Fibroblast of the aortic adventitia (primary cell): ENCODE data around the gene TAS2R50. TPM values are rescaled to one million over a fixed set of nuclear protein-coding genes. Genes with fewer than 3 reads are reported as not detected.
"Not testable (repeated sequence)": the region's sequence is repeated elsewhere in the genome, so short reads cannot be mapped to it uniquely, and the experiment has no call there.

ENCODE experiments used
- DNase-seq: peaks from one replicate; pipeline ENCODE4 v3.0.0-alpha.2; 2010; ENCODE audit warnings: low read depth
- H3K4me3 ChIP-seq: 2 replicates; pipeline ENCODE4 v1.5.1; 2011; ENCODE audit warnings: low read depth, mild to moderate bottlenecking, control low read depth, low read length, moderate library complexity
- total RNA-seq: library from RNA; depleted of rRNA; stranded (reverse); fragments of >200 nt; gene quantifications from 2 replicates; pipeline ENCODE4 v1.2.3, GENCODE V29; 2012; ENCODE audit warnings: low replicate concordance
- TF ChIP-seq, protein P1 (sequence below): IDR thresholded peaks from 2 replicates; pipeline ENCODE4 v1.5.1; 2011; ENCODE audit warnings: mild to moderate bottlenecking, low read length, control low read depth, inconsistent platforms; ENCODE audit not compliant: insufficient read depth

TAS2R50 gene, protein sequence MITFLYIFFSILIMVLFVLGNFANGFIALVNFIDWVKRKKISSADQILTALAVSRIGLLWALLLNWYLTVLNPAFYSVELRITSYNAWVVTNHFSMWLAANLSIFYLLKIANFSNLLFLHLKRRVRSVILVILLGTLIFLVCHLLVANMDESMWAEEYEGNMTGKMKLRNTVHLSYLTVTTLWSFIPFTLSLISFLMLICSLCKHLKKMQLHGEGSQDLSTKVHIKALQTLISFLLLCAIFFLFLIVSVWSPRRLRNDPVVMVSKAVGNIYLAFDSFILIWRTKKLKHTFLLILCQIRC
- 3.1 and 6.5 TPM in 2 replicates for total RNA-seq

DNA sequence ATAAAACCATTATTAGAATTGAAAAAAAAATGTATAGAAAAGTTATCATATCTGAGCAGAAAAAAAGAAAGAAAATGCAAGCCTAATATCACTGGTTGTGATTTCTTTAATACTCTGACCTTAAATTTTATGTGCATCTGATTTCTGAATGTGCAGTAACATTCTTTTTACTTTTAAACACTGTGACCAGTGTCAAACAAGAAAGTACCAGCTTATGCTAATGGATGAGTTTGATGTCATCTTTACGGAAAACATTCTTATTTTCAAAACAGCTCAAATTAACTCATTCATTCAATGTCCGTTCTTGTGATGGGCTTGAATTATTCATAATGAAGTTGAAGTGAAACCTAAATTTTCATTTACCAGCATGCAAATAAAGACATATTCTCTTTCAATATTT lies at the start of gene TAS2R50:
Gene TAS2R50 (minus strand): TSS at position 101 of the 400 bp plus-strand sequence. CDS start 52 bp downstream, at position 49.
- no peak for DNase-seq
- TF ChIP-seq, protein P1, sequence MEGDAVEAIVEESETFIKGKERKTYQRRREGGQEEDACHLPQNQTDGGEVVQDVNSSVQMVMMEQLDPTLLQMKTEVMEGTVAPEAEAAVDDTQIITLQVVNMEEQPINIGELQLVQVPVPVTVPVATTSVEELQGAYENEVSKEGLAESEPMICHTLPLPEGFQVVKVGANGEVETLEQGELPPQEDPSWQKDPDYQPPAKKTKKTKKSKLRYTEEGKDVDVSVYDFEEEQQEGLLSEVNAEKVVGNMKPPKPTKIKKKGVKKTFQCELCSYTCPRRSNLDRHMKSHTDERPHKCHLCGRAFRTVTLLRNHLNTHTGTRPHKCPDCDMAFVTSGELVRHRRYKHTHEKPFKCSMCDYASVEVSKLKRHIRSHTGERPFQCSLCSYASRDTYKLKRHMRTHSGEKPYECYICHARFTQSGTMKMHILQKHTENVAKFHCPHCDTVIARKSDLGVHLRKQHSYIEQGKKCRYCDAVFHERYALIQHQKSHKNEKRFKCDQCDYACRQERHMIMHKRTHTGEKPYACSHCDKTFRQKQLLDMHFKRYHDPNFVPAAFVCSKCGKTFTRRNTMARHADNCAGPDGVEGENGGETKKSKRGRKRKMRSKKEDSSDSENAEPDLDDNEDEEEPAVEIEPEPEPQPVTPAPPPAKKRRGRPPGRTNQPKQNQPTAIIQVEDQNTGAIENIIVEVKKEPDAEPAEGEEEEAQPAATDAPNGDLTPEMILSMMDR, result no peak

DNA sequence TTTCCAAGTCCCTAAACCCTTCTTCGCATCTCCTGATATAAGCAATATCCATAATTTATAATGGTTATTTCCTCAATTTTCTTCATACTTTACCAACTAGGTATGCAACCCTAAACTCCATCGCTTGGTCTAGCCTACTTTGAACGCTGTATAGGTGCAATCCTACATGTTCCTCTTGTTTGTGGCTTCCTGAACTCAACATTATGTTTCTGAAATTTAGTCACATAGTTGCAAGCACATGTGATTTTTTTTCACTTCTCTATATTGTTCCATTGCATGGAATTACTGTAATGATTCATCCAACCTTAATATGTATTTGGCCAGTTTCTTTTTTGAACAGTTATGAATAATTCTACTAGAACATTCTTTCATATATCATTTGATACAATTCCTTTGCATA lies 47.2 kb upstream of the TAS2R50 start:
- H3K4me3 ChIP-seq, DNase-seq: not testable (repeated sequence)

More for the DNA sequence above, at the start of gene TAS2R50:
- no peak within 1 kb of the TSS for H3K4me3 ChIP-seq

DNA sequence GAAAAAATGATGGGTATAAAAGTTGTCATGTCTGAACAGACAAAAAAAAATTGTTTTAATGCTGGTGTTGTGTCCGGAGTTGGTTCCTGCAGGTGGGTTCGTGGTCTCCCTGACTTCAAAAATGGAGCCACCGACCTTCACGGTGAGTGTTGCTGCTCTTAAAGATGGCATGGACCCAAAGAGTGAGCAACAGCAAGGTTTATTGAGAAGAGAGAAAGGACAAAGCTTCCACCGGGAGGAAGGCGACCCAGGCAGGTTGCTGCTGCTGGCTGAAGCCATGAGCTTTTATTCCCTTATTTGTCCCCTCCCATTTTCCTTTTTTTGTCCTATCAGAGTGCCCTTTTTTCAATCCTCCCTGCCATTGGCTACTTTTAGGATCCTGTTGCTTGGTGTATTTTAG lies 44.6 kb upstream of the TAS2R50 start, which contains the start of gene TAS2R31:
Gene TAS2R31 (minus strand): TSS at position 101 of the 400 bp plus-strand sequence. CDS start 72 bp downstream, at position 29.
- no peak within 1 kb of the TSS for H3K4me3 ChIP-seq
- TF ChIP-seq, protein P1, result no peak
- no peak for DNase-seq

DNA sequence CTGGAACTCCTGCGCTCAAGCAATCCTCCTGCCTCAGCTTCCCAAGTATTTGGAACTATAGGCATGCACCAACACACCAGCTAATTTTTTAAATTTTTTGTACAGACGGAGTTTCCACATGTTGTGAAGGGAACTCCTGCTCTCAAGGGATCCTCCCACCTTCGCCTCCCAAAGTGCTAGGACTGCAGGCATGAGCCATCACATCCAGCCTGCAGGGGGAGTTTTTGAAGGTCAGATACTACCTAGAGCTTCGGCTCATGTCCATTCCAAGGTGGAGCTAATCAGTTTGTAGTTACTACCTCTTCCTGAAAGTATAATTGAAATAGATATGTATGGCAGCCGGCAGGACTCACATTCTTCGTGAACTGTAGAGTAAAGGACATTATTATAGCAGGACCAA lies 39.4 kb upstream of the TAS2R50 start:
- no peak overlapping the region for H3K4me3 ChIP-seq
- TF ChIP-seq, protein P1, result no peak
- DNase-seq, result no peak

DNA sequence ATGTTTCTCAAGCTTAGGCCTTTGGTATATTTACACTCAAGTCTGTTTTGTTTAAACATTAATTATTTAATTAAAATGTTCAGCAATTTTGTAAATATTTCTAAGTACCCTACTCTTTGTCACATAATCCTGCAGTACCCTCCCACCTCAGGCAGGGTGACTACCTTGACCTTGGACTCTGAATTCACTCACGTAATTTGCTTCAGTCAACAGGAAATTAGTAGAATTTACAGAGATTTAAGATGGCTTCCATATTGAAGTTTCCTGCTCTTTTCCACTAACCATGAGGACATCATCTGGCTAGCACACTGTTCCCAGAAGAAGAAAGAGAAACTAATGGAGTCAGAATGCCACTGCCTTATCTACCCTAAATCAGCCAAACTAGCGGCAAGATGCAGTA lies 36.7 kb upstream of the TAS2R50 start:
- H3K4me3 ChIP-seq, result no peak overlapping the region
- TF ChIP-seq, protein P1, result no peak
- no peak for DNase-seq

DNA sequence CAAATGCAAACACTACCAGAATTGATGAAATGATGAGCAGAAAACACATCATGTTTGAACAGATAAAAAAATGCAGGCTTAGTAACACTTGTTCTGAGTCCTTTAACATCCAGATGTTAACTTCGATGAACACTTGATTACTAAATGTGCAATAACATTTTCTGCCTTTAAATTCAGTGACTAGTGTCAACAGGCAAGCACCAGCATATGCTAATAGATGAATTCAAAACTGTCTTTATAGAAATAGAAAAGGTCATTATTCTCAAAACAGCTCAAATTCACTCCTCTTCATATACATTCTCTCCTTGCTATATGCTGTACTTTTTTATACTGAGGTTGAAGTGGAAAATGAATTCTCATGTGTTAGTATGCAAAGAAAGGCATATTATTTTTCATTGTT lies 35.8 kb upstream of the TAS2R50 start, which contains the start of gene TAS2R19:
Gene TAS2R19 (minus strand): TSS at position 101 of the 400 bp plus-strand sequence. CDS start 49 bp downstream, at position 52.
- no peak within 1 kb of the TSS for H3K4me3 ChIP-seq
- DNase-seq, result no peak
- TF ChIP-seq, protein P1, result no peak

DNA sequence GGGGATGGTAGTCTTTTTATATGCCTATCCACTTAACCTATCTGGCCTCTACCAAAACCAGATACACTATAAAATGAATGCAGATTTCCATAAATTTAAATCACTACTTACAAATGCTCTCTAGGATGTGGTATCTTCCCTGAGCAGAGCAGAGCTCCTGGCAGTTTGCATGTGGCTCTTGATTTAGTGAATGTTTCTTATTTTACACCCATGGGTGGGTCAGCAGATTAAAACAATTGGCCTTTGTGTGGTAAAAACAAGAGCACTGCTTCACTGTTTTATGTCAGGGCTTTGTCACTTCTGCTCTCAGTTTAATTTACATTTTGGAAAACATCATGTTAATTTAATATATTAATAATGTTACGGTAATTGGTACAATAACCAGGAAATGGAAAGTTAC lies 30.2 kb upstream of the TAS2R50 start:
- TF ChIP-seq, protein P1, result no peak
- no peak overlapping the region for H3K4me3 ChIP-seq
- DNase-seq, result no peak
